HG02642 (cell line): ENCODE results near the gene SCARB1.

Source experiments
- ATAC-seq: cut with Tn5 transposase; IDR thresholded peaks from one replicate; pipeline ENCODE4 v1.9.1; 2021; ENCODE audit warnings: mild to moderate bottlenecking; ENCODE audit not compliant: unreplicated experiment, poor library complexity

The SCARB1 gene

DNA sequence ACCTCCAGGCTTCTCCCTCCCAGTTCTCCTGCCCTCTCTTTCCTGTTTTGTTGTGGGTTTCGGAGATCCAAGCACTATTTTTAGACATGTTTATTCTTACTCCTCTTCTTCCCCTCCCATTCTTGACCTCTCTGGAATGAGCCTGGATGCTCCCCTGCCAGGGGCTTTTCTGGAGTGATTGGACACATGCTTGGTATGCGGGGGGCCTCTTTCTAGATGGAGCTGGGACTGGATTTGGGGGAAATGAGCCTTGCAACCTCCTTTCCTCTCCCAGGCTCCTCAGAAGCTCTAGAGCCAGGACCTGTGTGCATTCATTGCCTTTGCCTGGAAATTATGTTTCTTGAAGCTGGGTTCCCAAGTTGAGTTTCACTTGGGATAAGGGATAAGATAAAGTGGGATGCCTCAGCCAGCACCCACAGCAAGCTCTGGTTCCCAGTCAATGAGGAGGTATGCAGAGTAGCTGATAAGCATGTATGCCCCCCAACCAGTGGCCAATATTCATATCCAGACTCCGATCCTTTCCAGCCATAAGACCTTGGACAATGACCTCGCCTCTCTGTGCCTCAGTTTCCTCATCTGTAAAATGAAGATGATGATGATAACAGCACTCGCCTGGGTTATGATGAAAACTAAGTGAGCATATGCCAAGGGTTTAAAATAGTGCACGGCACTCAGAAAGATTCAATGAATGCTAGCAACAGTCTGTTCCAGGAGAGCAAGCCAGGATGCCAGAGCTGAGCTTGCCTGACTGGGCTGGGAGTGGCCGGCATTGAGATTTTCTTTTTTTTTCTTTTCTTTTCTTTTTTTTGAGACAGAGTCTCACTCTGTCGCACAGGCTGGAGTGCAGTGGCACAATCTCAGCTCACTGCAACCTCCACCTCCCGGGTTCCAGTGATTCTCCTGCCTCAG, 97.8 kb downstream of the SCARB1 start:
- ATAC-seq, result no peak

GRCh38 chr12:124764870-124765580, 98.6 kb downstream of the SCARB1 start:
- ATAC-seq, result no peak

- no peak for ATAC-seq
Measured at GRCh38 chr12:124764451-124764850, 99.2 kb downstream of the SCARB1 start.

GRCh38 chr12:124763594-124763979, 100.1 kb downstream of the SCARB1 start:
- no peak for ATAC-seq

DNA sequence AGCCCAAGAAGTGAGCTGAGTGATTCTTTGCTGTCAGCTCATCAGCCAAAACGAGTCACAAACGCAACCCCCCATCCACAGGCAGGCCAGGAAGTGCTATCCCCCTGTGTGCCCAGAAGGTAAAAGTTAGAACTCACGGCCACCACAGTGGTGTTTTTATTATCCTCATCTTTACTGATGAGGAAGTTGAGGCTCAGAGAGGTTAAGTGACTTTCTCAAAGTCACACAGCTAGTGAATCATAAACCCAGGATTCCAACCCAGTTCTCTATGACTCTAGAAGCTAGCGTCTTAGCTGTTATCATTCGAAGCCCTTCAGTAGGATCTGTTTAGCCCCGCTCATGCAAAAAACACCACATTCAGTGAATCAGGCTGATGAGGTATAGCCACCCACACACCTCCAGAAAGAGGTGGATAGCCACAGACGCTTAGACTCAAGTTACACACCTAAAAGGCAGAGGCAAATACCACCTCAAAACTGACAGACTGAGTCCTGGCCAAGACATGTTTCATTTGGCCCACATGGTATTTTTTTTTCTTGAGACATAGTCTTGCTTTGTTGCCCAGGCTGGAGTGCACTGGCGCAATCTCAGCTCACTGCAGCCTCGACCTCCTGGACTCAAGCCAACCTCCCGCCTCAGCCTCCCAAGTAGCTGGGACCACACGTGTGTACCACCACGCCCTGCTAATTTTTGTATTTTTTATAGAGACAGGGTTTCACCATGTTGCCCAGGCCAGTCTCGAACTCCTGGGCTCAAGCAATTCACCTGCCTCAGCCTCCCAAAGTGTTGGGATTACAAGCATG, 100.7 kb downstream of the SCARB1 start:
- no peak for ATAC-seq

DNA sequence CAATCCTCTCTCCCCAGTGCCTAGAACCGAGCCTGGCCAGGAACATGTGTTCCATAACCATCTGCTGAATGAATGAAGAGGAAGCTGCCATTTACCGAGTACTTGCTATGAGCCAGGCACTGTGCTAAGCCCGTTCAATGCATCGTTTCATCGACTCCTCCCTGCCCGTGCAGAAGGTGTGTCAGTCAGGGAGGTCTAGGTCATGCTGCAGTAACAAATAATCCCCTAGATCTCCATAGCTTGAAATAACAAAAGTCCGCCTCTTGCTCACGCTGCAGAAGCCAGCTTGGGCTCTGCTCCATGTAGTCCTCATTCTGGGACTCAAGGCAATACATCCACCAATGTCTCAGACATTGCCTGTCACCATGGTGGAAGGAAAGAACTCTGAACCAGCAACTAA, 101.3 kb downstream of the SCARB1 start:
- no peak for ATAC-seq

GRCh38 chr12:124761871-124762270, 101.8 kb downstream of the SCARB1 start:
- no peak for ATAC-seq

- ATAC-seq, result no peak
Measured at GRCh38 chr12:124761056-124761455, 102.6 kb downstream of the SCARB1 start.

- no peak for ATAC-seq
Measured at GRCh38 chr12:124760560-124760959, 103.1 kb downstream of the SCARB1 start.

GRCh38 chr12:124759841-124760503, 103.7 kb downstream of the SCARB1 start:
- no peak for ATAC-seq

DNA sequence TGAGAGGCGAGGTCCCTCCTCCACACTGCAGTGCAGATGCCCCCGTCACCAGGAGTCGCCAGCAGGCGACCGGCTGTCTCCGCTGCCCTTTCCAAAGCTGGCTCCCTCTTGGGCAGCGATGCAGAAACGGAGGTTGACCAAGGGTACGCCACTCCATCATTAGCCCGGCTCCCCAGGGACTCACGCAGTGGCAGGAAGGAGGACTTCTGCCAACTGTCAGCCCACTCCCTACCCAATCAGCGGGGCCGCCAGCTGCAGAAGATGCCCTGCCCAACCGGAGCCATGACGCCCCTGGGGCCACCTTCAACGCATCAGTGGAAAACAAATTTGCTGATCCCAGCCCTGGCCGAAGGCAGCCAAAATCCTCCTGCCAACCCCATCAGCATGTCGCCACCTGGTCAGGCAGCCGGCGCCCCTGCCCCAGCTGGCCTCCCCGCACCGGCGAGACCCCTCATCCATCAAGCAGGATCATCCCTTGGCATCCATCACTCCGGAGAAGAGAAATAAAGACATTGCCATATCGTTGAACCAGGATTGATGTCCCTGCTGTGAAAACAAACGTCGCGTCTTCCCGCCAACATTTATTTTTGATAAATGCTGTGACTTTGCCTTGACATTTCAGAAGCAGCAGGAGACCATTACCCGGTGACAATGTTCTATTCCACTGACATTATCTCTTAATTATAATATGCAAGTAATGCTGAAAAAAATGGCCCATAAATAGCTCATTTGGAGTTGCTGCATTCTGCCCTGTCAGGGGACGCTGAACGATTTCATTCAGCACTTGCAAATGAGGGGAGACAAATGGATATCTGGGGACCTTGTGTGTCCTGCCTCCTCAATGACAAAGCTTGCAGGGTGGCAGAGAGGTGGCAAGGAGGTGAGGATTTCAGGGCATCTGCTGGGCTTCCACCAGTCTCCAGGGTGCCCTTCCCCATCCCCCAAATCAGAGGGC, 105.1 kb downstream of the SCARB1 start:
- no peak for ATAC-seq

DNA sequence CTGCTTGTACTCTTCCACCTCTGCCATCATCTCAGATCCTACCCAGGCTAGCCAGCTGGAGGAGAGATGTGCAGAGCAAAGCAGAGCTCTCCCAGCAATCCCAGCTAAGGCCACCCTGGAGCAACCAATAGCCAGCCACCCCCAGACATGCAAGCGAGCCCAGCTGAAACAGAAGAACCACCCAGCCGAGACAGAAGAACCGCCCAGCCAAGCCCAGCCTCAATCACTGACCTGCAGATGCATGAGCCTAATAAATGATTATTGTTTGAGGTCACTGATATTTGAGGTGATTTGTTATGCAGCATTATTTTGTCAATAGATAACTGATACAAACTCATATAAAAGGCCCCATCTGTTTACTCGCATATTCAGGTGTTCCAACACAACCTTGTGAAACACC, 106.3 kb downstream of the SCARB1 start:
- ATAC-seq, result no peak

DNA sequence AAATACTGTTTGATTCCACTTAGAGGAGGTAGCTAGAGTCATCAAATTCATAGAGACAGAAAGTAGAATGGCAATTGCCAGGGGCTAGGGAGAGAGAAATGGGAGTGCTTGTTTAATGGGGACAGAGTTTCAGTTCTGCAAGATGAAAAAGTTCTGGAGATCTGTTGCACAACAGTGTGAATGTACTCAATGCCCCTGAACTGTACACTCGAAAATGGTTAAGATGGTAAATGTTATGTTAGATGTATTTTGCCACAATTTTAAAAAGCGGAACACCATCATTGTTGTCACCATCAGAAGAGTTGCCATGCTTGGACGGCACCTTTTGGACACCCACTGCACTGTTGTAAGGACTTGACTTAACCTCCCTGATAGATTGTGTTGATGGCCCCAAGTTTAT, 106.9 kb downstream of the SCARB1 start:
- no peak for ATAC-seq

DNA sequence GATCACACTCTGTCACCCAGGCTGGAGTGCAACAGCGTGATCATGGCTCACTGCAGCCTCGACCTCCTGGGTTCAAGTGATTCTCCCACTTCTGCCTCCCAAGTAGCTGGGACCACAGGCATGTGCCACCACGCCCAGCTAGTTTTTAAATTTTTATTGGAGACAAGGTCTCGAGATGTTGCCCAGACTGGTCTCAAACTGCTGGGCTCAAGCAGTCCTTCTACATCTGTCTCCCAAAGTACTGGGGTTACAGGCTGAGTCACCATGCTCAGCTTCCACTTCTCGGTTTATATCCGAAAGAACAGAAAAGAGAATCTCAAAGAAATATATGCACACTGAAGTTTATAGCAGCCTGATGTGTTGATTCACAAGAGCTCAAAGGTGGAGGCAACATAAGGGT, 107.5 kb downstream of the SCARB1 start:
- no peak for ATAC-seq

- ATAC-seq, result no peak
Measured at GRCh38 chr12:124755801-124756148, 107.9 kb downstream of the SCARB1 start.

- ATAC-seq, result no peak
Measured at GRCh38 chr12:124754949-124755800, 108.5 kb downstream of the SCARB1 start.

GRCh38 chr12:124754491-124754890, 109.2 kb downstream of the SCARB1 start:
- ATAC-seq, result no peak

DNA sequence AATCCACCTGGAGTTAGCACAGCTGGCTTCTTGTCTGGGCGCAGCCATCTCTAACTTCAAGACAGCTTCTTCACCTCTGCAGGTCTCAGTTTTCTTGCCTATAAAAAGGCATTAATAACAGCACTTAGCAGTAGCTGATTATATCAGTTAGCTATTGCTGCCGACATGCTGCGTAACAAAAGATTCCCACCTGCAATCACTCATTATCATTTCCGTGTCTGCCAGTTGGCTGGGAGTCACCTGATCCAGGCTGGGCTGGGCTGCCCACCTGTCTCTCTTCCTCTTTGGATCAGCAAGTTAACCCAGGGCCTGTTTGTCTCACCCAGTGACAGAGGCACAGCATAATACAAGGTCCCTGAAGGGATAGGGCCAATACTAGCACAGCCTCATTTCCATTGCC, 109.7 kb downstream of the SCARB1 start:
- ATAC-seq, result no peak

GRCh38 chr12:124753228-124753591, 110.5 kb downstream of the SCARB1 start:
- no peak for ATAC-seq
